GM12878 (cell line): Measurements from ENCODE around the gene NHSL1. TPM values are rescaled to one million over a fixed set of nuclear protein-coding genes. Genes with fewer than 3 reads are reported as not detected.

Experiments used
- ASH2L ChIP-seq: fragments of 300-600, 200-600 bp; sonication (generic); IDR thresholded peaks from 2 replicates; pipeline ENCODE4 v1.6.1; 2017; ENCODE audit warnings: low read depth, mild to moderate bottlenecking, borderline replicate concordance
- BHLHE40 ChIP-seq, 2 experiments: fragments of 450-650 bp in 1 of 2; IDR thresholded peaks; 2 replicates each; pipeline ENCODE4 v1.6.1; 2011 to 2017; ENCODE audit warnings: low read depth in 2 of 2, borderline replicate concordance in 1 of 2, improper control_type of control experiment in 1 of 2, low read length in 1 of 2, mild to moderate bottlenecking in 1 of 2
- KLF5 ChIP-seq: fragments of 450-650 bp; IDR thresholded peaks from 2 replicates; pipeline ENCODE4 v1.6.1; 2014; ENCODE audit warnings: mild to moderate bottlenecking; ENCODE audit not compliant: partially characterized antibody
- MLLT1 ChIP-seq: fragments of 450-650 bp; IDR thresholded peaks from 2 replicates; pipeline ENCODE4 v1.6.1; 2016; ENCODE audit warnings: mild to moderate bottlenecking
- MXI1 ChIP-seq: fragments of 150-350 bp; IDR thresholded peaks from 2 replicates; pipeline ENCODE4 v1.6.1; 2011; ENCODE audit warnings: low read depth, mild to moderate bottlenecking, inconsistent platforms, low read length, improper control_type of control experiment
- NFYB ChIP-seq: IDR thresholded peaks from 2 replicates; pipeline ENCODE4 v1.6.1; 2011; ENCODE audit warnings: low read depth, mild to moderate bottlenecking, low read length, improper control_type of control experiment, moderate library complexity; ENCODE audit not compliant: insufficient read depth
- PML ChIP-seq: IDR thresholded peaks from 2 replicates; pipeline ENCODE4 v1.6.1; 2012; ENCODE audit warnings: low read length, inconsistent platforms
- RUNX3 ChIP-seq: IDR thresholded peaks from 2 replicates; pipeline ENCODE4 v1.6.1; 2012; ENCODE audit warnings: low read length, inconsistent platforms
- SP1 ChIP-seq: IDR thresholded peaks from one replicate; pipeline ENCODE4 v1.6.1; 2011; ENCODE audit warnings: low read depth, low read length
- SRF ChIP-seq, 2 experiments: IDR thresholded peaks; 2 replicates each; pipeline ENCODE4 v1.6.1; 2011; ENCODE audit warnings: low read depth in 2 of 2, low read length in 2 of 2, mild to moderate bottlenecking in 1 of 2, moderate library complexity in 1 of 2
- SUPT20H ChIP-seq: IDR thresholded peaks from 2 replicates; pipeline ENCODE4 v1.6.1; 2011; ENCODE audit warnings: low read depth, mild to moderate bottlenecking, low read length, moderate library complexity, borderline replicate concordance; ENCODE audit not compliant: control insufficient read depth
- TCF3 ChIP-seq: IDR thresholded peaks from 2 replicates; pipeline ENCODE4 v1.6.1; 2012; ENCODE audit warnings: low read depth, mild to moderate bottlenecking, low read length, borderline replicate concordance; ENCODE audit not compliant: insufficient read depth
- YY1 ChIP-seq: IDR thresholded peaks from 2 replicates; pipeline ENCODE4 v1.6.1; 2011; ENCODE audit warnings: low read depth, mild to moderate bottlenecking, low read length
- ZBTB33 ChIP-seq: fragments of 450-650 bp; IDR thresholded peaks from 2 replicates; pipeline ENCODE4 v1.6.1; 2017; ENCODE audit warnings: mild to moderate bottlenecking
- ZSCAN29 ChIP-seq: fragments of 450-650 bp; IDR thresholded peaks from 2 replicates; pipeline ENCODE4 v1.6.1; 2017; ENCODE audit warnings: mild to moderate bottlenecking, moderate library complexity
- polyA plus RNA-seq, 11 experiments: library from polyadenylated mRNA; depleted of rRNA in 4 of 11; unstranded in 6 of 11; stranded (reverse) in 5 of 11; fragments of >200 nt; fragmentation: Nextera tagmentation in 4 of 11; fragmentation: Illumina TruSeq in 1 of 11; extraction: Ambion mirVana in 4 of 11; extraction: Trizol in 1 of 11; gene quantifications; 1 replicate in 1 of 11; 2 replicates in 10 of 11; pipeline versions ENCODE4 v1.2.1 to v1.2.3, GENCODE V29; 2011 to 2016; ENCODE audit warnings: inconsistent platforms in 2 of 11, missing spikeins in 2 of 11, low read depth in 1 of 11
- total RNA-seq, 4 experiments: library from RNA; depleted of rRNA in 3 of 4; stranded (reverse); fragments of >200 nt in 3 of 4; fragmentation: Illumina TruSeq in 1 of 4; extraction: Trizol in 1 of 4; gene quantifications; 2 replicates each; pipeline versions ENCODE4 v1.2.1 to v1.2.3, GENCODE V29; 2013 to 2021
- TF ChIP-seq, protein P1 (sequence below): fragments of 150-350 bp; IDR thresholded peaks from 2 replicates; pipeline ENCODE4 v1.6.1; 2014; ENCODE audit warnings: mild to moderate bottlenecking, low read depth, low read length
- TF ChIP-seq, protein P2 (sequence below): fragments of 450-650 bp; IDR thresholded peaks from 2 replicates; pipeline ENCODE4 v1.6.1; 2017; ENCODE audit warnings: antibody characterized with exemption, mild to moderate bottlenecking, moderate library complexity
- TF ChIP-seq, protein P3 (sequence below): IDR thresholded peaks from 2 replicates; pipeline ENCODE4 v1.6.1; 2011; ENCODE audit warnings: low read depth, low read length, improper control_type of control experiment, borderline replicate concordance
- TF ChIP-seq, protein P4 (sequence below): fragments of 450-650 bp; IDR thresholded peaks from 2 replicates; pipeline ENCODE4 v1.6.1; 2017; ENCODE audit warnings: low read depth, mild to moderate bottlenecking, moderate library complexity

Gene NHSL1
- total and polyA plus RNA-seq, 10 of the 15 experiments (the other 5 are each of a cell fraction or from before 2014, with no cell fraction given): 0.26 to 14.1 (median 0.90) TPM

DNA sequence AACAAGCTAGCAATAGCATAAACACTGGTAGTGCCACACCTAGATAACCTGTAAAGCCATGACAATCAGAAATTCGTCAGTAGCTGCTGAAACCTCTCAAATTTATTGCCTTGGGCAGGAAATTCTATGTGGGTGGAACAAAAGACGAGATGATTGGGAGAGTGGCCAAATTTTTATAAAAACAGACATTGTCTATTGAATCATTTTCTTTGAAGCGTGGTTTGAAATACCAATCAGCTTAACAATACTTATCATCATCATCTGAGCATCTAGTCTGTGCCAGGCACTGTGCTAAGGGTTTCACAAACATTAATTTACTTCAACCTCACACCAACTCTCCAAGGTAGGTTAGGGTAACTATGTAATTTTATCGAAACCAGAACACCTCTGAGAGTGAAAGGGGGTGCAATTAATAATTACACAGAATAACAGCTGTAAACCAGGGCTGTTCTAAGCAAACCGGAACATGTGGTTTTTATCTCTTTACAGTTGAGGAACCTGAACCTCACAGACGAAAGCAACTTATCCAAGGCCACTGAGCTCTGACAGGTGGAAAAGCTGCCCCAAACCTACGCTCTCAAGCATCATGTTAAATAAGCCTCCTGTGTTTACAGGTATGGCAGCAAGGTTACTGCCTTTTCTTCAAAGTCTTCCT, 43.4 kb downstream of the NHSL1 start (continued):
- TF ChIP-seq, protein P1, sequence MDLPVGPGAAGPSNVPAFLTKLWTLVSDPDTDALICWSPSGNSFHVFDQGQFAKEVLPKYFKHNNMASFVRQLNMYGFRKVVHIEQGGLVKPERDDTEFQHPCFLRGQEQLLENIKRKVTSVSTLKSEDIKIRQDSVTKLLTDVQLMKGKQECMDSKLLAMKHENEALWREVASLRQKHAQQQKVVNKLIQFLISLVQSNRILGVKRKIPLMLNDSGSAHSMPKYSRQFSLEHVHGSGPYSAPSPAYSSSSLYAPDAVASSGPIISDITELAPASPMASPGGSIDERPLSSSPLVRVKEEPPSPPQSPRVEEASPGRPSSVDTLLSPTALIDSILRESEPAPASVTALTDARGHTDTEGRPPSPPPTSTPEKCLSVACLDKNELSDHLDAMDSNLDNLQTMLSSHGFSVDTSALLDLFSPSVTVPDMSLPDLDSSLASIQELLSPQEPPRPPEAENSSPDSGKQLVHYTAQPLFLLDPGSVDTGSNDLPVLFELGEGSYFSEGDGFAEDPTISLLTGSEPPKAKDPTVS: no peak
- peak; percentile 77; the same call in 1 of the 2 replicates for TF ChIP-seq TCF3
- TF ChIP-seq, protein P2, sequence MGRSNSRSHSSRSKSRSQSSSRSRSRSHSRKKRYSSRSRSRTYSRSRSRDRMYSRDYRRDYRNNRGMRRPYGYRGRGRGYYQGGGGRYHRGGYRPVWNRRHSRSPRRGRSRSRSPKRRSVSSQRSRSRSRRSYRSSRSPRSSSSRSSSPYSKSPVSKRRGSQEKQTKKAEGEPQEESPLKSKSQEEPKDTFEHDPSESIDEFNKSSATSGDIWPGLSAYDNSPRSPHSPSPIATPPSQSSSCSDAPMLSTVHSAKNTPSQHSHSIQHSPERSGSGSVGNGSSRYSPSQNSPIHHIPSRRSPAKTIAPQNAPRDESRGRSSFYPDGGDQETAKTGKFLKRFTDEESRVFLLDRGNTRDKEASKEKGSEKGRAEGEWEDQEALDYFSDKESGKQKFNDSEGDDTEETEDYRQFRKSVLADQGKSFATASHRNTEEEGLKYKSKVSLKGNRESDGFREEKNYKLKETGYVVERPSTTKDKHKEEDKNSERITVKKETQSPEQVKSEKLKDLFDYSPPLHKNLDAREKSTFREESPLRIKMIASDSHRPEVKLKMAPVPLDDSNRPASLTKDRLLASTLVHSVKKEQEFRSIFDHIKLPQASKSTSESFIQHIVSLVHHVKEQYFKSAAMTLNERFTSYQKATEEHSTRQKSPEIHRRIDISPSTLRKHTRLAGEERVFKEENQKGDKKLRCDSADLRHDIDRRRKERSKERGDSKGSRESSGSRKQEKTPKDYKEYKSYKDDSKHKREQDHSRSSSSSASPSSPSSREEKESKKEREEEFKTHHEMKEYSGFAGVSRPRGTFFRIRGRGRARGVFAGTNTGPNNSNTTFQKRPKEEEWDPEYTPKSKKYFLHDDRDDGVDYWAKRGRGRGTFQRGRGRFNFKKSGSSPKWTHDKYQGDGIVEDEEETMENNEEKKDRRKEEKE: no peak
- TF ChIP-seq, protein P3, sequence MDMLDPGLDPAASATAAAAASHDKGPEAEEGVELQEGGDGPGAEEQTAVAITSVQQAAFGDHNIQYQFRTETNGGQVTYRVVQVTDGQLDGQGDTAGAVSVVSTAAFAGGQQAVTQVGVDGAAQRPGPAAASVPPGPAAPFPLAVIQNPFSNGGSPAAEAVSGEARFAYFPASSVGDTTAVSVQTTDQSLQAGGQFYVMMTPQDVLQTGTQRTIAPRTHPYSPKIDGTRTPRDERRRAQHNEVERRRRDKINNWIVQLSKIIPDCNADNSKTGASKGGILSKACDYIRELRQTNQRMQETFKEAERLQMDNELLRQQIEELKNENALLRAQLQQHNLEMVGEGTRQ: no peak
- TF ChIP-seq SP1: no peak
- no peak for TF ChIP-seq YY1
- TF ChIP-seq ZSCAN29: peak; percentile 89
- no peak for TF ChIP-seq KLF5
- peak; percentile 63; the same call in 1 of the 2 replicates for TF ChIP-seq NFYB
- TF ChIP-seq SRF (IDR thresholded peaks at IDR 0.05; ENCODE audit: low read depth in 2 of 2, low read length in 2 of 2): no peak
- no peak for TF ChIP-seq ASH2L
- peak; percentile 89 for TF ChIP-seq RUNX3
- peak; percentile 57; the same call in 1 of the 2 replicates for TF ChIP-seq MLLT1
- TF ChIP-seq, protein P4, sequence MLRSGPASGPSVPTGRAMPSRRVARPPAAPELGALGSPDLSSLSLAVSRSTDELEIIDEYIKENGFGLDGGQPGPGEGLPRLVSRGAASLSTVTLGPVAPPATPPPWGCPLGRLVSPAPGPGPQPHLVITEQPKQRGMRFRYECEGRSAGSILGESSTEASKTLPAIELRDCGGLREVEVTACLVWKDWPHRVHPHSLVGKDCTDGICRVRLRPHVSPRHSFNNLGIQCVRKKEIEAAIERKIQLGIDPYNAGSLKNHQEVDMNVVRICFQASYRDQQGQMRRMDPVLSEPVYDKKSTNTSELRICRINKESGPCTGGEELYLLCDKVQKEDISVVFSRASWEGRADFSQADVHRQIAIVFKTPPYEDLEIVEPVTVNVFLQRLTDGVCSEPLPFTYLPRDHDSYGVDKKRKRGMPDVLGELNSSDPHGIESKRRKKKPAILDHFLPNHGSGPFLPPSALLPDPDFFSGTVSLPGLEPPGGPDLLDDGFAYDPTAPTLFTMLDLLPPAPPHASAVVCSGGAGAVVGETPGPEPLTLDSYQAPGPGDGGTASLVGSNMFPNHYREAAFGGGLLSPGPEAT: peak; percentile 63
- peak in 1 of 2 experiments; percentile 42; a peak in 1 of 4 replicates for TF ChIP-seq BHLHE40 (IDR thresholded peaks at IDR 0.05; ENCODE audit: borderline replicate concordance in 1 of 2, low read depth in 2 of 2, low read length in 1 of 2)
- no peak for TF ChIP-seq MXI1
- no peak for TF ChIP-seq SUPT20H
- TF ChIP-seq ZBTB33: no peak
- TF ChIP-seq PML: no peak
